ENCODE measurements around the gene TMEM50B.
"Not testable (repeated sequence)": the region's sequence is repeated elsewhere in the genome, so short reads cannot be mapped to it uniquely, and the experiment has no call there.

The TMEM50B gene

DNA sequence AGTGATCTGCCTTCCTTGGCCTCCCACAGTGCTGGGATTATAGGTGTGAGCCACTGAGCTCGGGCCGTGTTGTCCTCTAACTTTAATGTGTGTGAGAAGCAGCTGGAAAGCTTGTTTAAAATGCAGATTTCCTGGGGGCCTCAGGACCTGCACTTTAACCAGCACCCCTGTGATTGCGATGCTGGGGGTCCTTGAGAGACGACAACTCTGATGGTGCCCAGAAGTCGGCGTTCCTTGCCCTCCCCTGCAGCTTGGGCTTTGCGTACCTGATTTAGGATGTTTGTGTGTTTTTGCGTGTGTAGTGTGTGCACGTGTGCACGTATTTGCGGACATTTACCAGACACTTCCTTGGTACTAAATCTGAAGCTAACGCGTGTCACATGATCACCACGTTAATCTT lies 65.7 kb downstream of the TMEM50B start:
- TF ChIP-seq, protein P1, sequence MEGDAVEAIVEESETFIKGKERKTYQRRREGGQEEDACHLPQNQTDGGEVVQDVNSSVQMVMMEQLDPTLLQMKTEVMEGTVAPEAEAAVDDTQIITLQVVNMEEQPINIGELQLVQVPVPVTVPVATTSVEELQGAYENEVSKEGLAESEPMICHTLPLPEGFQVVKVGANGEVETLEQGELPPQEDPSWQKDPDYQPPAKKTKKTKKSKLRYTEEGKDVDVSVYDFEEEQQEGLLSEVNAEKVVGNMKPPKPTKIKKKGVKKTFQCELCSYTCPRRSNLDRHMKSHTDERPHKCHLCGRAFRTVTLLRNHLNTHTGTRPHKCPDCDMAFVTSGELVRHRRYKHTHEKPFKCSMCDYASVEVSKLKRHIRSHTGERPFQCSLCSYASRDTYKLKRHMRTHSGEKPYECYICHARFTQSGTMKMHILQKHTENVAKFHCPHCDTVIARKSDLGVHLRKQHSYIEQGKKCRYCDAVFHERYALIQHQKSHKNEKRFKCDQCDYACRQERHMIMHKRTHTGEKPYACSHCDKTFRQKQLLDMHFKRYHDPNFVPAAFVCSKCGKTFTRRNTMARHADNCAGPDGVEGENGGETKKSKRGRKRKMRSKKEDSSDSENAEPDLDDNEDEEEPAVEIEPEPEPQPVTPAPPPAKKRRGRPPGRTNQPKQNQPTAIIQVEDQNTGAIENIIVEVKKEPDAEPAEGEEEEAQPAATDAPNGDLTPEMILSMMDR (IDR thresholded peaks at IDR 0.05; ENCODE audit: low read depth, low read length, missing control alignments): no peak
- no peak for DNase-seq
- H3K36me3 ChIP-seq (replicated peaks): peaks cover 52% of the 10 kb centered on the region
- in situ Hi-C loops (cut with HindIII; ENCODE audit: low pct_ligation_motif_present, low sequenced_read_pairs): no loop called here
- no peak overlapping the region for H3K27ac ChIP-seq
- no peak overlapping the region for H3K4me3 ChIP-seq (ENCODE audit: low read depth, low read length)
- H3K27me3 ChIP-seq (replicated peaks): no peaks in the 10 kb centered on the region

DNA sequence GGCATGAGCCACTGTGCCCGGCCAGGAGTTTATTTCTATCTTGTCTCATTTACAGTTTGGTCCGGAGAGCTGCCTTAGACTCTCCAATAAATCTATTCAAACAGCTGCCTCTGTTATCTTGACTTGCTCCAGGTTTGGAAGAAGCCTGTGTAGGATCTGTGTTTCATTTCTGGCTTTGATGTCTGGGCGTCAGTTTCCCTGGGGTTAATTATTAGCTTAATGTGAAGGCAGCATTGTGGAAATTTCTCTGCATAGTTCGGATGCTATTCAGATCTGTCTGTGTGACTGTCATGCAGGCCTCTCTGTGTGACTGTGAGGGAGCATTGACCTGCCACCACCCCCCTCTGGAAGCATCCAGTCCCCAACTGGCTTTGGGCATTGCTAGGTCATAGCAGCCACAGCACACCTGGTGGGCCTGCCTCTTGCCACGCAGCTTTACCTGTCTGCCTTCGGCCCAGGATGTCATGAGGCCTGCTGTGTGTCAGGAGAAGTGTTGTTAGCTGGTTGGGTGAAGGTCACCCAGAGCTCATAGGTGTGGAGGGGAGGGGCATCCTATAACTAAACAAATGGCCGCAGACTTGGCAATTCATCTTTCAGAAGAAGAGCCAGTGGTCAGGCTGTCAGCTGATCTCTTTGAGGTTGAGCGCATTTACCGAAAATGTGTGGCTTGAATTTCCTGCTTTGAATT lies 66.8 kb downstream of the TMEM50B start:
- no peak for DNase-seq
- in situ Hi-C loops (cut with HindIII; ENCODE audit: low pct_ligation_motif_present, low sequenced_read_pairs): no loop called here
- H3K27ac ChIP-seq: no peak overlapping the region
- no peak overlapping the region for H3K4me3 ChIP-seq (ENCODE audit: low read depth, low read length)
- no peaks in the 10 kb centered on the region for H3K27me3 ChIP-seq (replicated peaks)
- TF ChIP-seq, protein P1 (IDR thresholded peaks at IDR 0.05; ENCODE audit: low read depth, low read length, missing control alignments): no peak
- H3K36me3 ChIP-seq (replicated peaks): peaks cover 52% of the 10 kb centered on the region

DNA sequence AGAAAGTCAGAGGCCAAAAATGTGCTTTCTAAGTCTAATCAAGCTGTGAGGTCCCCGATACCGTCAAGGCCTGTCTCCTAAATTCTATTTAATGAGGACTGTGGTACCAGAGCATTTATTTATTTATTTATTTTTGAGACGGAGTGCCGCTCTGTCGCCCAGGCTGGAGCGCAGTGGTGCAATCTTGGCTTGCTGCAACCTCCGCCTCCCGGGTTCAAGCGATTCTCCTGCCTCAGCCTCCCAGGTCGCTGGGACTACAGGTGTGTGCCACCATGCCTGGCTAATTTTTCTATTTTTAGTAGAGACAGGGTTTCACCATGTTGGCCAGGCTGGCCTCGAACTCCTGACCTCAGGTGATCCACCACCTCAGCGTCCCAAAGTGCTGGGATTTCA lies 67.3 kb downstream of the TMEM50B start:
- in situ Hi-C loops (cut with HindIII; ENCODE audit: low pct_ligation_motif_present, low sequenced_read_pairs); H3K4me3 ChIP-seq (ENCODE audit: low read depth, low read length); H3K27ac ChIP-seq; H3K27me3 ChIP-seq (replicated peaks); DNase-seq: not testable (repeated sequence)
- peaks cover 49% of the 10 kb centered on the region for H3K36me3 ChIP-seq (replicated peaks)

DNA sequence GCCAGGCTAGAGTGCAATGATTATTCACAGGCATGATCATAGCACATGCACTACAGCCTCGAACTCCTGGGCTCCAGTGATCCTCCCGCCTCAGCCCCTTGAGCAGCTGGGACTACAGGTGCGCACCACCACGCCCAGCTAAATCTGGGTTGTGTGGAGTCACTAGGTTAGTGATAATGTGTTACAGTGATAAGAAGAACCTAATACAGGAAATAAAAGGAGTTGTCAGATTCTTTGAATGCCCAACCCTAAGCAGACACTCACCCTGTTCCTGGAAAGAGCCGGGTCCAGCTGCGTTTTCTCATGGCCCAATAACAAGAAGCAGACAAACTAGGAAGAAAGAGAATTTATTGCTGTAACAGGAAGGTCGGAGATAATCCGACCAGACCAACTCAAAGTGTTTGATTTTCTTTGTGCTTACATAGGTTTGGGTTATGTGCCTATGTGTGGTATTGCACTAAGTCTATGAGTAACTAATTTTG lies 67.8 kb downstream of the TMEM50B start:
- Histone ChIP-seq H3K36me3 (replicated peaks) (peaks cover 45% of the 10 kb centered on the region), H3K4me3 (ENCODE audit: low read depth, low read length) (no peak overlapping the region), H3K27me3 (replicated peaks) (no peaks in the 10 kb centered on the region), H3K27ac (no peak overlapping the region)
- in situ Hi-C loops (cut with HindIII; ENCODE audit: low pct_ligation_motif_present, low sequenced_read_pairs): no loop called here
- TF ChIP-seq, protein P1 (IDR thresholded peaks at IDR 0.05; ENCODE audit: low read depth, low read length, missing control alignments): no peak
- no peak for DNase-seq

DNA sequence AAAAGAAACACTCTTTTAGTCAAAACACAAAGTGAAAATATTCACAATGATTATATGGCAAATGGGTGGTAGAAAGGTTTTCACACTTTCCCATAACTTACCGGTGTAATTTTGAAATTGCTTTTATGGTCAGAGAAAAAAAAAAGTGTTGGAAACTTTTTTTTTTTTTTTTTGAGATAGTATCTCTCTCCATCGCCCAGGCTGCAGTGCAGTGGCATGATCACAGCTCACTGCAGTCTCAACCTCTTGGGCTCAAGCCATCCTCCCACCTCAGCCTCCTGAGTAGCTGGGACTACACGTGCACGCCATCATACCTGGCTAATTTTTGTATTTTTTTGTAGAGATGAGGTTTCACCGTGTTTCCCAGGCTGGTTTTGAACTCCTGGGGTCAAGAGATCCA lies 73.3 kb downstream of the TMEM50B start:
- no peak for DNase-seq
- Histone ChIP-seq H3K27me3 (replicated peaks) (no peaks in the 10 kb centered on the region), H3K4me3 (ENCODE audit: low read depth, low read length) (no peak overlapping the region), H3K27ac (no peak overlapping the region), H3K36me3 (replicated peaks) (peaks cover under 1% of the 10 kb centered on the region)
- TF ChIP-seq, protein P1 (IDR thresholded peaks at IDR 0.05; ENCODE audit: low read depth, low read length, missing control alignments): no peak
- in situ Hi-C loops (cut with HindIII; ENCODE audit: low pct_ligation_motif_present, low sequenced_read_pairs): no loop called here

DNA sequence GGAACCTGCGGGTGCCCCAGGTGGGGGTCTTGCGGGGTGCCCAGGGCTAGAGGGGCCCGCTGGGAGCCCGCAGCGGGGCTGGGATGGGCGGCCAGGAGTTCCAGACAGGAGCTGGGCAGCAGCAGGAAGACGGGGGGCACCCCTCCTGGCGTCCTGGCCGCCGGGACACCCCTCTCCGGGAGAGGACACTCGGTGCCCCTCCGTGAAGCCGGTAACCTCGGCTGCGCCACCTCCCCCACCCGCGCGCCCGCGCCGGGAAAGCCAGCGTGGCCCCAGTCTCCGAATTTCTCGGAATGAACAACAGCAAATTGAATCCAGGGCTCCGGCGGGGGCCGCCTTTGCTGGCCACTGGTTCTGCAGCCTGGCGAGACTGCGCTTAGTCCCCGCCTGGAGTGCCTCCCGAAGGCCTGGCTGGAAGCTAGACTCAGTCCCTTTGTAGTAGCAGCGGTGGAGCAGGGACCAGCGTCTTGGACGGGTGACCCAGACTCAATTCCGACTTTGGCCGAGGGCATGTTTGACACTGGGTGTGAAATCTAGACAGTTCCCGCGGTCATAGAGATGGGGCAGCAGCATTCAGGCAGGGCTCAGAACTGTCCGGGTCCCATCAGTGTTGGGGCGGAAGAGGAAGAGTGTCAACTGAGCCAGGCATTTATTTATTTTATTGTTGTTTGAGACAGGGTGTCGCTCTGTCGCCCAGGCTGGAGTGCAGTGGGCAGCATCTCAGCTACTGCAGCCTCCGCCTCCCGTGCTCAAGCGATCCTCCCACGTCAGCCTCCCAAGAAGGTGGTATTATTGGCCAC lies 75.8 kb downstream of the TMEM50B start:
- peak overlapping the region; percentile 88 for H3K27ac ChIP-seq
- in situ Hi-C loops (cut with HindIII; ENCODE audit: low pct_ligation_motif_present, low sequenced_read_pairs): no loop called here
- H3K27me3 ChIP-seq (replicated peaks): no peaks in the 10 kb centered on the region
- DNase-seq: peak; percentile 47
- TF ChIP-seq, protein P1 (IDR thresholded peaks at IDR 0.05; ENCODE audit: low read depth, low read length, missing control alignments): peak; percentile 7
- no peaks in the 10 kb centered on the region for H3K36me3 ChIP-seq (replicated peaks)
- H3K4me3 ChIP-seq (ENCODE audit: low read depth, low read length): peak overlapping the region; percentile 77
